Panc1 (cell line): ENCODE measurements around the gene CAVIN3. TPM values are rescaled to one million over a fixed set of nuclear protein-coding genes. Genes with fewer than 3 reads are reported as not detected.

Experiments used
- ATAC-seq: fragments of 200-7000 bp; cut with Tn5 transposase; 2 replicates; pipeline ENCODE4 v1.9.1; 2020; ENCODE audit warnings: mild to moderate bottlenecking, moderate library complexity
- BruUV-seq: library from RNA; stranded (reverse); fragments of 400-500 nt; replicated peaks from 2 replicates; lab custom pipeline; 2021; lab: Mats Ljungman, UMichigan
- CTCF ChIA-PET: fragments of 300-600 bp; sonication (Branson Sonifier 250); formaldehyde crosslinking; loops from one replicate; lab custom pipeline; 2022; ENCODE audit warnings: antibody characterized with exemption; lab: Charles Lee
- POLR2A ChIA-PET: fragments of 300-600 bp; sonication (Branson Sonifier 250); formaldehyde crosslinking; loops from one replicate; lab custom pipeline; 2022; ENCODE audit warnings: antibody characterized with exemption; lab: Charles Lee
- DNase-seq: peaks from one replicate; pipeline ENCODE4 v3.0.0-alpha.2; 2010; ENCODE audit warnings: low read depth, low spot score
- H3K27ac ChIP-seq: 2 replicates; pipeline ENCODE4 v1.5.1; 2011; ENCODE audit warnings: mild to moderate bottlenecking, low read length, inconsistent platforms
- H3K27me3 ChIP-seq: fragments of 200-500 bp; sonication (Bioruptor generic); 2 replicates; pipeline ENCODE4 v1.6.0; 2014; ENCODE audit warnings: low read length, inconsistent platforms; ENCODE audit not compliant: control insufficient read depth, insufficient read depth
- H3K36me3 ChIP-seq: fragments of 200-500 bp; sonication (Bioruptor generic); 2 replicates; pipeline ENCODE4 v1.5.1; 2014; ENCODE audit warnings: inconsistent platforms, mild to moderate bottlenecking, low read length, moderate library complexity; ENCODE audit not compliant: control insufficient read depth, insufficient read depth
- H3K4me1 ChIP-seq: 2 replicates; pipeline ENCODE4 v1.5.1; 2011; ENCODE audit warnings: inconsistent platforms, mild to moderate bottlenecking, low read length, moderate library complexity; ENCODE audit not compliant: control insufficient read depth, insufficient read depth
- H3K4me3 ChIP-seq, 2 experiments: 2 replicates each; pipeline ENCODE4 v1.5.1; 2011 to 2012; ENCODE audit warnings: low read depth in 2 of 2, low read length in 2 of 2, mild to moderate bottlenecking in 2 of 2, inconsistent platforms in 1 of 2, moderate library complexity in 1 of 2
- H3K9me3 ChIP-seq: fragments of 200-500 bp; sonication (Bioruptor generic); 2 replicates; pipeline ENCODE4 v1.5.1; 2014; ENCODE audit warnings: low read depth, mild to moderate bottlenecking, inconsistent platforms, low read length, moderate library complexity; ENCODE audit not compliant: control insufficient read depth, insufficient read depth
- POLR2AphosphoS5 ChIP-seq: IDR thresholded peaks from 2 replicates; pipeline ENCODE4 v1.6.1; 2012; ENCODE audit warnings: mild to moderate bottlenecking, low read depth, low read length, moderate library complexity
- SIN3A ChIP-seq: IDR thresholded peaks from 2 replicates; pipeline ENCODE4 v1.6.1; 2012; ENCODE audit warnings: low read depth, mild to moderate bottlenecking, low read length, moderate library complexity, borderline replicate concordance; ENCODE audit not compliant: insufficient read depth
- TCF7L2 ChIP-seq: IDR thresholded peaks from 2 replicates; pipeline ENCODE4 v1.6.1; 2011; ENCODE audit warnings: mild to moderate bottlenecking, low read depth, low read length, inconsistent platforms
- in situ Hi-C: cut with HindIII; loops from 2 replicates; pipeline ENCODE4 v1.10.0; 2016; ENCODE audit warnings: low sequenced_read_pairs, low pct_unique_long_range_greater_than_20kb
- intact Hi-C: fragments of 100-400 bp; cut with micrococcal nuclease; formaldehyde crosslinking; loops from one replicate; pipeline ENCODE4 v1.10.0; 2022; ENCODE audit not compliant: unreplicated experiment
- total RNA-seq: library from RNA; stranded (reverse); gene quantifications from one replicate; pipeline ENCODE4 v1.2.1, GENCODE V29; 2021; ENCODE audit not compliant: unreplicated experiment
- TF ChIP-seq, protein P1 (sequence below): fragments of 450-650 bp; IDR thresholded peaks from 2 replicates; pipeline ENCODE4 v1.5.1; 2017; ENCODE audit warnings: mild to moderate bottlenecking
- TF ChIP-seq, protein P2 (sequence below), 2 experiments: IDR thresholded peaks; 2 replicates each; pipeline ENCODE4 v1.6.1; 2011 to 2012; ENCODE audit warnings: low read depth in 2 of 2, control low read depth in 1 of 2, low read length in 1 of 2, mild to moderate bottlenecking in 1 of 2, moderate library complexity in 1 of 2; ENCODE audit not compliant: insufficient read depth in 1 of 2

CAVIN3 gene
- total RNA-seq, 1 experiment from 2014 or later, result 31.1 TPM

DNA sequence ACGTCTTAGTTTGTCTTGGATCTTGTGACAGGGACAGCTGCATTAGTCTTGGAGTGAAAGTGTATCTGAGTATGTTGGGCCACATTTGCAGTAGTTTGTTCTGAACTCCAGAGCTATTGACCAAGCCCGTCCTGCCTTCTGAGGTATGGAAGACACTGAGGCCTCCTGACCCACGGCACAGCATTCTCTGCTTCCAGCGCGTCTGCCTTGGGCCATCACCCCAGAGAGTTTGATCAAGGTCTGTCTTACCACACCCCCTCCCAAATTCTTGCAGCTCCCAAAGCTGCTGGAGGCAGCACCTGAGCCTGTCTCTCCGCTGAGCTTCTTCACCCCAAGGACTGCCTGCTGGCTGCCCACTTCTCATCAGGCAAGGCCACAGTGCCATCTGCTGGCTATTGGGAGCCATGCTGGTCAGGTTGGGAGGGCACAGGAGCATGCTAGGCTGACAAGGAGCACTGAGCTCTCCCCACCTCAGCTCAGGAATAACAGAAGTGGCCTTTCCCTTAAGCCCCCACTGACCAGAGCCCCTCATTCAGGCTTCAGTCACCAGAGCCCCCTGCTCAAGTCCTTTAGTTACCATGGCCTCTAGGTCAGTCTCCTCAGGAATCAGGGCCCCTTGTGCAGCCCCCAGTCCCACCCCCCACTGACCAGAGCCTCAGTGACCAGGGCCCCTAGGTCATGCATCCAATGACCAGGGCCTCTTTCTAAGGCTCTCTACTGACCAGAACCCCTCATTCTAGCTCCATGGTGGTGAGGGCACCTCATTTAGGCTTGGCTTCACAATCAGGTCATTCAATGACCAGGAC is 42.8 kb upstream of the CAVIN3 start:
- peak; percentile 98 for ATAC-seq
- Histone ChIP-seq H3K27ac (no peak overlapping the region), H3K9me3 (no peaks in the 10 kb centered on the region), H3K4me3 (no peak overlapping the region), H3K27me3 (peaks cover 2% of the 10 kb centered on the region), H3K36me3 (no peaks in the 10 kb centered on the region), H3K4me1 (no peaks in the 10 kb centered on the region)
- intact Hi-C loops (loop anchor here (2.0 kb wide), 1 partner anchor 340 kb away; no protein-coding TSS in a partner anchor), in situ Hi-C loops (no loop called here)
- peak; percentile 66 for DNase-seq
- BruUV-seq, result no TSS peak
- POLR2A ChIA-PET, result interaction anchor here (1.1 kb wide), 1 partner anchor 112 kb away, joined by 3 read pairs; no protein-coding TSS in a partner anchor
- CTCF ChIA-PET, result interaction anchor here (0.6 to 2.3 kb wide), 29 partner anchors 9 to 1756 kb away, joined by 3 to 56 read pairs (median 4); partner anchors contain the start of genes CAVIN3, FHIP1B and SMPD1
- no peak for TF ChIP-seq SIN3A
- TF ChIP-seq, protein P1, sequence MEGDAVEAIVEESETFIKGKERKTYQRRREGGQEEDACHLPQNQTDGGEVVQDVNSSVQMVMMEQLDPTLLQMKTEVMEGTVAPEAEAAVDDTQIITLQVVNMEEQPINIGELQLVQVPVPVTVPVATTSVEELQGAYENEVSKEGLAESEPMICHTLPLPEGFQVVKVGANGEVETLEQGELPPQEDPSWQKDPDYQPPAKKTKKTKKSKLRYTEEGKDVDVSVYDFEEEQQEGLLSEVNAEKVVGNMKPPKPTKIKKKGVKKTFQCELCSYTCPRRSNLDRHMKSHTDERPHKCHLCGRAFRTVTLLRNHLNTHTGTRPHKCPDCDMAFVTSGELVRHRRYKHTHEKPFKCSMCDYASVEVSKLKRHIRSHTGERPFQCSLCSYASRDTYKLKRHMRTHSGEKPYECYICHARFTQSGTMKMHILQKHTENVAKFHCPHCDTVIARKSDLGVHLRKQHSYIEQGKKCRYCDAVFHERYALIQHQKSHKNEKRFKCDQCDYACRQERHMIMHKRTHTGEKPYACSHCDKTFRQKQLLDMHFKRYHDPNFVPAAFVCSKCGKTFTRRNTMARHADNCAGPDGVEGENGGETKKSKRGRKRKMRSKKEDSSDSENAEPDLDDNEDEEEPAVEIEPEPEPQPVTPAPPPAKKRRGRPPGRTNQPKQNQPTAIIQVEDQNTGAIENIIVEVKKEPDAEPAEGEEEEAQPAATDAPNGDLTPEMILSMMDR, result peak; percentile 99

DNA sequence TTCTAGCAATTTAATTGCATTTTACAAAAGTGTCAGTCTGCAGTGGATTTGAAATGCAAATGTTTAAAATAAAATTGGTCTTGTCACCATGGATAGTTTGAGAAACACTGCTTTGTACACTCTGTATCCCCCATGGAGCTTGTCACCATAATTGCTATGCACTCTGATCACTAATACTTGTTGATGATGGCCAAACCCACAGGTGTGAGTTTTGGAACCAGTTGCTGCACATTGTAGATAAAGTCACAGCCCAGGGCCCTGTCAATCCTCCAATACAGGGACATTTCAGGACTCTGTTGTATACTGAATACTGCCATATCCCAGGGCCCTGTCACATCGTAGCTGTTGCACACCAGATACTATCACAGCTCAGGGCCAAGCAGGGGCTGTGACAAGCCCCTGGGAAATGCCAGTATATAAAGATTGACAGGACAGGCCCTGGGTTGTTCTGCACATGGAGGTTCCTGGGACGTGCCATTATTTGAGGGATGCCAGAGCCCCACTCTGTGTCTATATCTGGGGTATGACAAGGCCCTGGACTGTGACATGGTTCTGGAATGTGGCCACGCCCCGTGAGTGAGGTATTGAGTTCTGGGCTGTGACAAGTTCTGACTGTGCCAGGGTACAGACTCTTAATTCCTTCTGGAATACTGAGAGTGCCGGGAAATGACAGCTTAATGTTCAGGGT is 42.0 kb upstream of the CAVIN3 start:
- TF ChIP-seq SIN3A (no peak), POLR2AphosphoS5 (no peak), TCF7L2 (no peak)
- TF ChIP-seq, protein P1, result no peak
- TF ChIP-seq, protein P2, sequence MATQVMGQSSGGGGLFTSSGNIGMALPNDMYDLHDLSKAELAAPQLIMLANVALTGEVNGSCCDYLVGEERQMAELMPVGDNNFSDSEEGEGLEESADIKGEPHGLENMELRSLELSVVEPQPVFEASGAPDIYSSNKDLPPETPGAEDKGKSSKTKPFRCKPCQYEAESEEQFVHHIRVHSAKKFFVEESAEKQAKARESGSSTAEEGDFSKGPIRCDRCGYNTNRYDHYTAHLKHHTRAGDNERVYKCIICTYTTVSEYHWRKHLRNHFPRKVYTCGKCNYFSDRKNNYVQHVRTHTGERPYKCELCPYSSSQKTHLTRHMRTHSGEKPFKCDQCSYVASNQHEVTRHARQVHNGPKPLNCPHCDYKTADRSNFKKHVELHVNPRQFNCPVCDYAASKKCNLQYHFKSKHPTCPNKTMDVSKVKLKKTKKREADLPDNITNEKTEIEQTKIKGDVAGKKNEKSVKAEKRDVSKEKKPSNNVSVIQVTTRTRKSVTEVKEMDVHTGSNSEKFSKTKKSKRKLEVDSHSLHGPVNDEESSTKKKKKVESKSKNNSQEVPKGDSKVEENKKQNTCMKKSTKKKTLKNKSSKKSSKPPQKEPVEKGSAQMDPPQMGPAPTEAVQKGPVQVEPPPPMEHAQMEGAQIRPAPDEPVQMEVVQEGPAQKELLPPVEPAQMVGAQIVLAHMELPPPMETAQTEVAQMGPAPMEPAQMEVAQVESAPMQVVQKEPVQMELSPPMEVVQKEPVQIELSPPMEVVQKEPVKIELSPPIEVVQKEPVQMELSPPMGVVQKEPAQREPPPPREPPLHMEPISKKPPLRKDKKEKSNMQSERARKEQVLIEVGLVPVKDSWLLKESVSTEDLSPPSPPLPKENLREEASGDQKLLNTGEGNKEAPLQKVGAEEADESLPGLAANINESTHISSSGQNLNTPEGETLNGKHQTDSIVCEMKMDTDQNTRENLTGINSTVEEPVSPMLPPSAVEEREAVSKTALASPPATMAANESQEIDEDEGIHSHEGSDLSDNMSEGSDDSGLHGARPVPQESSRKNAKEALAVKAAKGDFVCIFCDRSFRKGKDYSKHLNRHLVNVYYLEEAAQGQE (IDR thresholded peaks at IDR 0.05; ENCODE audit: insufficient read depth in 1 of 2, low read depth in 2 of 2, low read length in 1 of 2), result no peak
- ChIA-PET CTCF (interaction anchor here (0.6 to 2.3 kb wide), 24 partner anchors 8 to 1755 kb away, joined by 3 to 56 read pairs (median 4); partner anchors contain the start of genes CAVIN3, FHIP1B and SMPD1), POLR2A (interaction anchor here (1.1 kb wide), 1 partner anchor 111 kb away, joined by 3 read pairs; no protein-coding TSS in a partner anchor)
- no TSS peak for BruUV-seq
- in situ Hi-C loops (no loop called here), intact Hi-C loops (loop anchor here (2.0 kb wide), 1 partner anchor 340 kb away; no protein-coding TSS in a partner anchor)
- DNase-seq, result no peak
- Histone ChIP-seq H3K4me3 (no peak overlapping the region), H3K4me1 (no peaks in the 10 kb centered on the region), H3K36me3 (no peaks in the 10 kb centered on the region), H3K9me3 (no peaks in the 10 kb centered on the region), H3K27me3 (peaks cover under 1% of the 10 kb centered on the region), H3K27ac (no peak overlapping the region)
- ATAC-seq, result peak; percentile 29
